SKM-1 treated with dmso at 0.1 percent for 144 hours (cell line): ENCODE data around the gene PAX6.
A peak's percentile ranks its signal among the peaks of the same experiment; 100 is the strongest.

Source experiments
- DNase-seq: peaks from one replicate; lab custom pipeline; 2025; ENCODE audit not compliant: unreplicated experiment; lab: John Stamatoyannopoulos, UW

Gene PAX6

DNA sequence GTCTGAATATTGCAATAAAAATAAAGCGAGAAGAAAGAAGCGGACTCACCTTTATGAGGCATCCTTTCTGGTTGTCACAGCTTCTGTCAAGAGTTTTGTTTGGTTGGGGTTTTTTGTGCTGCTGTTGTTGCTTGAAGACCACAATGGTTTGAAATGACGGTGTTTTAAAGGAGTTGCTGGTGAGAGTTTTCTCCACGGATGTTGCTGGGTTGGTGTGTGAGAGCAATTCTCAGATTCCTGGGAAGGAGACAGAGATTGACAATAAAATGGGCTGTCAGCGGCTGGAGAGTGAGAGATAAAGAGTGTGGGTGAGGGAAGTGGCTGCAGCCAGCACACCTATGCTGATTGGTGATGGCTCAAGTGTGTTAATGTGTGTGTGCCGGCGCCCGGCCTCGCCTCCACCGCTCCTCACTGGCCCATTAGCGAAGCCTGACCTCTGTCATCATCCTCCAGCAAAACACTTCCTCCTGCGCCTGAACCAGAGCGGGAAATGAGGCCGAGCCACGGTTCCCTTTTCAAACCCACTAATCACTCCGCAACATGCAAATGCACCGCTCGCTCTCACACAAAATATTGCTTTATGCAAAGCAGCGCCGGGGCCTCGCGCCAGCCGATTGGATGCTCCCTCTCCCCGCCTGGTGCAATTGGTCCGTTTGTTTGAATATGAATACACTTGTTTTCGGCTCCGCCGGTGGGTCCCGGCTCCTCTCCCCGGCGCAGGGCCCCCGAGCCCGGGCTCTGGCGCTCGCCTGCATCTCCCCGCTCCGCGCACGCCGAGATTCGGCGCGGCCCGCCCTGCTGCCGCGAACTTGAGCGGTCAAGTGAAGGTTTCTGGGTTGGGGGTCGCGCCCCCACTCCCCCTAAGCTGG is at the start of gene PAX6:
PAX6 (minus strand) TSS at position 544 of the 869 bp plus-strand sequence. CDS start 4,911 bp downstream, outside the sequence.
- peak; percentile 96 for DNase-seq

DNA sequence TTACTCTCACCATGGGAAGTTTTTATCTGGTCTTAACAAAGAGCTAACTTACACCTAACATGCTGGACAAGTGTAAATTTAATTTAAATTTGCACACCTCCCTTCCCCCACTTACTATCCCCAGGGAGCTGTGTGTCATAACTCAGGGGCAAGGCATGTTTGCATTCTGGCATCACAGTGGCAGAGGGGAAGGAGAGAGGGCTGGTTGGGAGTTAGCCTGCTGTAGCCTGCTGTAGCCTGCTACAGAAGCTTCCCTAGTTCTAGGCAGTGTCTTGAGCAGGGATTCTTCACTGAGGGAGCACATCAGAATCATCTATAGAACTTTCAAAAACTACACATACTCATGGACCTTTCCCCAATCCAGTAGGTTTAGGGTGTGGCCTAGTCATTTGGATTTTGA is 49.3 kb upstream of the PAX6 start:
- DNase-seq = no peak

DNA sequence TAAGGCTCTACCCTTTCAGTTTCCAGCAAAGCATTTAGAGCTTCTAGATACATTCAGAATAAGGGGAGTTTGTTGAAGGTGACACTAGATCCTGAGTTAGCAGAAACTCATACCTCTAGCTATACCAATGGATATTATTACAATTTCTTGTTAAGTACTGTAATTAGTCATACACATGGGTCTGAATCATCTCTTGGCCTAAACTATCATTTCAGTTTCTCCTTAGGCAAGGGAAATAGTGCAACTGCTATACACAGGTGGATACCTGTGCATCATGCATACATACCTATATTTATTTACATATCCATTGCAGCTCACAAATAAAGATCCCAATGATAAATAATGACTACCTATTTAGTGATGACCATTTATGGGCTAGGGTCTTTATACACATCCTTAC is 45.1 kb upstream of the PAX6 start:
- DNase-seq = no peak

DNA sequence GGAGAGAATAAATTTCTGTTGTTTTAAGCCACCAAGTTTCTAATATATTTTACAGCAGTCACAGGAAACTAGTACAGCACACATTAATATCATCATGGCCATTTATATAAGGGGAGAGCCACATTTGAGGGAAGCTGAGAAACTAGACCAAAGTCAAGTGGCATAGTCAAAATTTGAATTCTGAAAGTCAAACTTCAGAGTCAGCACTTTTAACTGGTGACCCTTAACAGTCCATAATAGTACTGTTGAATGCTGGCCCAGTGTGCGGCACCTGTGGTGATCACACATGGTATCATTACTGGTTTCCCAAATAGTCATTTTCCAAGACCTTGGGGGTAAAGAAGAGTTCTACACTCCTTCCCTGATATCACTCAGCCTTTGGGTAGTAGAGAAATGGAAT is 44.3 kb upstream of the PAX6 start:
- DNase-seq = no peak

DNA sequence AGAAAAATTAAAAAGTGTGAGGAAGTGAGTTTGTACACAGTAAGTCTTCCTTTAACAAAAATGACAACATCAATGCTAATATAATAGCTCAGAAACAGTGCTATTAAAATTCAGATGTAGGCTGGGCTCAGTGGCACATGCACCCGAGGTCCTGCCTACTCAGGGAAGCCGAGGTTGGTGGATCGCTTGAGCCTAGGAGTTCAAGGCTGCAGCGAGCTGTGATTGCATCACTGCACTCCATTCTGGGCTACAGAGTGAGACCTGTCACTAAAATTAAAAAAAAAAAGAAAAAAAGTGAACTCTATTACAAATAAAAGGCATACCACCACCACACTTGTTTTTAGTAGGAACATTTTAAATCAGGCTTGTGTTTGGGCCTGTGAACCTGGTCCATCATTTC is 39.2 kb upstream of the PAX6 start:
- no peak for DNase-seq

DNA sequence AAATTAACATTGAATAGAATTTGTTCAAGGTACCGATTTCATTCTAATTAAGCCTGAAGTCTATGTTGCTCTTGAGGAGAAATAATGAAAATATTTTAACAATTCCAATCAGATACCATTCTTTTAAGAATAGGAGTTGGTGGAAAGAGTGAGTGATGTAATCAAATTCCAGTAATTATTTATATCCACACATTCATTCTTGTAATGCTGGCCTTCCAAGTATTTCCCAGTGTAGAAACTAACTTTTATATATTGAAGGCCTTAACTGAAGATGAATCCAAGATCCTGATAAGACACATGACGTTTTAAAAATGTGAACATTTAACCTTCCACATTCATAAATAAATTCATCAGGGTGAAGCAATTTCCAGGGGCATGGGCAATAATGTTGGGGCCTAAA is 36.6 kb upstream of the PAX6 start:
- no peak for DNase-seq

DNA sequence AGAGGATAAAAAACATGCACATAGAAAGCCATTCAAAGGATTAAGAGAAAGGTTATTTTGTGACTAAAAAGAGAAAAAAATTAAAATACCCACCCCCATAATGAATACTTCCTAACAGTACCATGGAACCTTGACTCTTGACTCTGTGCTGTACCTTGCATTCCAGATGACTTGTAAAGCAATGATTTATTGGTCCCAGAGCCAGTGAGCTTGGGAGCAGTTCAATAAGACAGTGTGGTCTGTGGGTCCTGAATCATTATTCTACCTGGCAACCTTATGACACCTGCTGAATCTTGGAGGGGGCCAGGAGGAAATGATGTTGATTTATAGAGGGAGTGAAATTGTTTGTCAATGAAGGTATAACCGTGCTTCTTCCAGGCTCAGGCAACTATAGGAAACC is 34.2 kb upstream of the PAX6 start:
- DNase-seq = no peak

DNA sequence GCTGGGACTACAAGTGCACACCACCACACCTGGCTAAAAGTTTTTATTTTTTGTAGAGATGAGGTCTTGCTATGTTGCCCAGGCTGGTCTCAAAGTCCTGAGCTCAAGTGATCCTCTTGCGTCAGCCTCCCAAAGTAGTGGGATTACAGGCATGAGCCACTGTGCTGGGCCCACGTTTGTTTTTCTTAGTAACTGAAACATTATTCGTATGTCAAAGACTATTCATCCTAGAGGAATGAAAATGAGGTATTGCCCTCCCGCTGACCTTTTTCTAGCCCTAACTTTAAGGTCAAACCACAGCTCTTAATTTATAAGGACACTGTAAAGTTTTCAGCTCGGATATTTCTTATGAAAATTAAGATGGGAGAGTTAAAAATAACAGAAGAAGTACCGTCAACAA is 33.2 kb upstream of the PAX6 start:
- DNase-seq = no peak

DNA sequence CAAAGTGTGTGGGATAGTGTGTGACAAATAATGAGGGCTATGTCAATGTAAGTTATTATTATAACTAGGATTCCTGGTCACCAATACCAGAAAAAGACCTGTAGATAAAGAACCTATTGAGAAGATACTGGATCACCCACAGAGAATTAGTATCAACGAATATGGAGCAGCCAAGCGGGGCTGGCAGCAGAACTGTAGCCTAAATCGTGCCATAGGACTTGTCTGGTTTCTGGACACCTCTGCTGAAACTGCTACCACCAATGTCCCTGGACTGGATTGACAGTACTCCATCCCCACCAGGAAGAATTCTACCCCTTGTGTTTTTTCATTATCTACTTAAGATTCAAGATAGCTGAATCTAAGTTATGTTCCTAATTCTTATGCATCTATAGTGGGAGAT is 30.3 kb upstream of the PAX6 start:
- DNase-seq = no peak

DNA sequence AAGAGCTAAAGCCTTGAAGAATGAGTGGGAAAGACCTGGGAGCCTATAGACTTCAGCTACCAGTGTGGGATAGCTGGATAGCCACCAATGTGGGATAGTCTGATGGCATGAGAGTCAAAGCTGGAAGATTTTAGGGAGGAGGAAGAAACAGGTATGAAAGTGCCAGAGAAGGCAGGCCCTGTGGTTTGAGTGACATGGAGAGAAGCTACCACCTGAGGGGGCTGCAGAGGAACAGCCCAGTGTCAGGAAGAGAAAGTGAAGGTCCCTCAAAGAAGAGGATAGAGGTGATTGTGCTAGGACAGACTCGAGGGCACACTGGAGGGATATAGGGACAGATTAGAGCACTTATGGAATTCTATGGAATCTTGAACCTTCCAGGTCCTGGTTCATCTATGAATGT is 23.1 kb upstream of the PAX6 start:
- no peak for DNase-seq

DNA sequence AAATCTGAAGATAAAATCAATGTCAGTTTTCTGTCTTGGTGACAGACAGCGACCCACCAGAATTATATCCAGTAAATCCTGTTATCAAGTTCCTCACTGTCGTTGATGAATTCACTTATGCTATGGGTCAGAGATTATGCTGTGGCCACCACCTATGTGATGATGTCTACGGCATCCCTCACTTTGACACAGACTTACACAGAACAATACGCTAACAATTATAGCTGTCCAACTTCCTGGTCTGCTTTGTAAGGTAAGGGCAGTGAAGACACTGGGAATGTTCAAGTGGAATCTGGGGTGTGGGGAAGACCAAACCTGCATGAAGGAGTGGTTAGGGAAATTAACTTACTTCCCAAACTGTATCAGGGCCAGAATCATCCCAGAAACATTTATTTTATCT is 19.3 kb upstream of the PAX6 start:
- DNase-seq = no peak

DNA sequence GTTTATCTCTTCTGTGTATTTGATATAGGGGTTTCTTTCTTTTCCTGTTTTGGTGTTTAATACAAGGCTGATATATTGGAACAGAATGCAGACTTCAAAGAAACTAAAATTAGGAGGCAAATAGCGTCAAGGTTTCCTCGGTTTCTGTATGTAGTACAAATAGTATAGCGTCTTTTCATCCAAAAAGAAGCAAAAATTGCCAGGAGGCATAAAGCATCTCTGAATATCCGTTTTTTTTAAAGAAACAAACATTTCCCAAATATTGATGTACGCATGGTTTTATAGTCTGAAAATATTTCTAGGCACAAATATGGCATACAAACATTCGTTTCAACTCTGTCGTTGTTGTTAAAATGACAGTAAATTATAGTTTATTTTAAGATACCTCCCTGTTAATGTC is 17.1 kb upstream of the PAX6 start:
- no peak for DNase-seq

DNA sequence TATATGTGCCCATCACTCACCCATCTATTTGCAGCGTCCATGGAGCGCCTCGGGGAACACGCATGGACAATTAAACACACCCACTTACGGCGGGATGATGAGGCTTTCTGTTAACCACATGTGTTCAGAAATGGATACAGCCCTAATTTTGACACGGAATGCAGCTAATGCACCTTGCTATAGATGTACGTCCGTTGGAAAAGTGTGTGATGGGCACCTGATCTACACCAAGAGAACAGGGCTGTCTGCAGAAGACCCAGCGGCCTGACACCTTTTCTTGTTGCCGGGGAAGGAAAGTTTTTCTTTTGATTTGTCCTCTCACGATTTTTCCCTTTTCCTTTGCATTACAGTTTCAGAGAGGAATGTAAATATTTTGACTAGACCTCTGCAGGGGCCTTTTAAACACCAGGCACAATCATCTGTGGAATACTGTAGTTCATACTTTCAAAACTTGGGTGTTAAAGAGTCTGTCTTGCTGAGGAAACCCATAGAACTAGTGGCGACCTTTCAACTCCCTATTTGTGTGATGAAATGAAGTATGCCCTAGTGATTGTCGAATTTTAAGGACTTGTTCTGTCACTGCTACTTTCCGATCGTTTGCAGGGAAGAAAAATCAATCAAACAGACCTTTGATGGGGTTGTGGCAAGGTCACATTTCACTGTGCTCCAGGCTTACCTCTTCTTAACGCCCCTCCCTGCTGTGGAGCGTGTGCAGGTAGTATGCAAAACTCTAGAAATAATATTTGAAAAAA is 16.5 kb upstream of the PAX6 start:
- no peak for DNase-seq

DNA sequence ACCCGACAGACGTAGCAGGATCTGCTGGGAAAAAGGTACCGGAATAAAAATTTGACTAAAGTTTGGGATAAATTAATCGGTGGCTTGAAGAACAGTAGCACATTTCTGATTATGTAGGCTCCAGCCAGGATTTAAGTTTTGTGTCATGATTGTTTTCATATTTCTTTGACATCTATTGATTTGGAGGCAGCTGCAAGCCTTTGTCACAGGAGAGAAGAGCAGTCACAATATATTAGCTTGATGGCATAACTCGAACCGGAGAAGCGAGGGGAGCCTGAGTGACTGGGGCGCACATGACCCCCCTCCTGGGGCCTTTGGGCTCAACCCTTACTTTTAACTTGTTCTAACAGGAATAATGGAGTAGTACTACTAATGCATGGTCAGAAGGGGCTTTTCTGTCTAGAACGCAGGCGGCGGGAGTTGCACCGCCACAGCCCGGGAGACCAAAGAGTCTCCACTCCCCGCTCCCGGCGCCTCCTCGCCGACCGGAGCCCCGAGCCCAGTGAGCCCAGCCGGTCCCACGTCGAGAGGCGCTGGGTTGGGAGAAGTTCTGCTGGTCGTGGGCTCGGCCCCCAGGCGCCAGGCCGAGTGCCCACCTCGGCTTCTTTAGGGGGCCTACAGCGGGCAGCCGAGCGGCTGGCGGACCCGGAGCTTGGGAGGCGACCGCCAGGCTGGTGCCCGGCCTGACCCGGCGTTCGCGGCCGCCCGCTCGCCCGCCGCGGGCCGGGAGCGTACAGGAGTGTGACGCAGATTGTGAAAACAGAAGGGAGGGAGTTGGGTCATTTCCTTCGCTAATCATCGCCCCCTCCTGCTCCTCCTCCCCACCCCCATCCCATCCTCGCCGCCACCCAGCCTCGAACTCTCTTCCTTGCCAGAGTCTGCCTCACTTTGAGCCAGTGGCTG is 15.7 kb upstream of the PAX6 start:
- no peak for DNase-seq

DNA sequence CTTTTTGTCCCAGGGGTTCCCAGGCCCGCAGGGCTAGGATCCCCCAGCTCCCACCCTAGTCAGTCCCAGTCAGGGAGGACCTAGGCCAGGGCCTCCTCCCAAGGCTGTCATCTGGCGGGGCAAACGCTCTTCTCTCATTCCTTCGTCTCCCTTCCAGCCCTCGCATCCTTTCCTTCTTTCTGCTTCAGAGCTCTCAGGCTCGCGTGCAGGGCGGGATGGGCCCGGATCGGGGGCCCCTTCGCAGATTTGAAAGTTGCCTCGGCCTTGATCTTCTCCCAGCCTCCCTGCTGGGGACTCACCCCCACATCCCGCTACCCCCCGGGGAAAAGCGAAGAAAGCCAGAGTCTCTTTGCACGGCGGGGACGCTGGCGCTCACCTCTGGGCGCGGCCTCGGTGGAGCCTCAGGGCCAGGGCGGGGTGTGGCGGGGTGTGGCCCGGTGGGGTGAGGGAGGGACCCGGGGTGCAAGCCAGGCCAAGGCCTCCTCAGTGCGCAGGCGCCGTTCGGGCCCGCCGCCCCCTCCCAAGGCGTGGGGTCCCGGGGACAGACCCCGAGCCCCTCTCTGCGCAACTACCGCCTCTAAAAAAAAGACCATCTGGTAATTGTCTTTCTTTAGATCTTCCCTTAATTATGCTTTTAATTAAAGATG is 14.8 kb upstream of the PAX6 start:
- no peak for DNase-seq

DNA sequence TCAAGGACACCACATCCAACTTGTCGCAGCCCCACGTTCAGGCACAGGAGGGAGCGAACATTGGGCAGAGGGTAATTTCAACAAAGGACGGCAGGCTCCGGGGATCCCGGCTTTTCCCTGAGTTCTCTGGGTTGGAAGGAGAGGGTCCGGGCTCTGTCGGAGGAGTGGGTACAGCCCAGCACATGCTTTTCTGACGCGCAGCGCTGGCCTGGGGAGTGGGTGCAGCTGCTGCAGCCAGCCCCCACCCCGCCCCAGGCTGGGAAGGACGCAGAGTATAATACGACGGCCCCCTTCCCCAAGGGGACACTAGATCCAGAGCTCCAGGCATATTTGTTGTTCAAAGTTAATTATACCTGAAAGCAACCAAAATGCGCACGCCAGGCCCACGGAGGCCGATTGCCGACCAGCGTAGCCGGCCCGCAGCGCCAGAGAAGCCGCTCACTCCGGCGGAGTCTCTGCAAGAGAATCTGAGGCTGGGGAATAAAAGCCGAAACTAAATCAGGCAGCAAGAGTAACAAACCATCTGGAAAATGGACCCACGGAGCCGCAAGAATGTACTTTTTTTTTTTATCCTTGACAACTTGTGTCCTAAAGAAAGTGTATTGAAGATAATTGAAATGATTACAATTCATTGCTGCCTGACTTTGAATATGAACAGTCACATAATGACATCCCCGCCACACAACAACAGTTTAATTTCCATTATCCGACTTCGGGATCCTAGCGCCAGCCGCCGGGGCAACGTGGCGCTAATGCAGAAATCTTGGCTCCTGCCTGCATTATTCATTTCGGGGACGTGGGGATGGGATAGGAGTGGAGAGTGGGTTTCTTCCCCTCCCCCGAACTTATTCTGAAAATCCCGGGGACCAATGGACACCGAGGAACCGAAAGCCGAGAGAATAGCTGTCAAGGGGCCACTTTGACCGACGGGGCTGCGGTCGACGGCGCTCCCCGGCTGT is 14.0 kb upstream of the PAX6 start:
- DNase-seq = no peak

DNA sequence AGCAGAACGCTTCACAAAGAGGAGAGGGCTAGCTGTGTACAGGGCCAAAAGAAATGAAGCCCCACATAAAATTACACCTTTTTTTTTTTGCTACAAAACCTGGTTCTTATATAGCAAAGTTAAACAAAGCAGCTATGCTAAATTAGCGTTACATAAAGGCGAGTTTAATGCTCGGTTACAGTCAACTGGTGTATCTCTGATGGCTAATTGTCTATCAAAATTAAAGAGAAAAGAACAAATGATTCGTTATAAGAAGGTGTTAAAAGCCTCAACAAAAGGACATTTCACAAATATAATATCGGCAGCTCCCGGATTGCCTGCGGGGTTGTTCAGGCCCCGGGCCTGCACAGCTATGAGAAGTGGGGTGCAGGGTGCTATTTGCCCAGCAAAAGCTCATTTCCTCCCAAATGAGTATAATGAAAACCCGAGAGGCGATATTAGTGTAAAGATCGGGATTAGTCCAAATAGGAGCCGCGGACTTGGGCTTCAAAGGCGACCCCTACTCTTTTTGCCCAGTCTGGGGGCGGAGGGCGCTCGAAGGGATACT is 13.3 kb upstream of the PAX6 start:
- DNase-seq = no peak

DNA sequence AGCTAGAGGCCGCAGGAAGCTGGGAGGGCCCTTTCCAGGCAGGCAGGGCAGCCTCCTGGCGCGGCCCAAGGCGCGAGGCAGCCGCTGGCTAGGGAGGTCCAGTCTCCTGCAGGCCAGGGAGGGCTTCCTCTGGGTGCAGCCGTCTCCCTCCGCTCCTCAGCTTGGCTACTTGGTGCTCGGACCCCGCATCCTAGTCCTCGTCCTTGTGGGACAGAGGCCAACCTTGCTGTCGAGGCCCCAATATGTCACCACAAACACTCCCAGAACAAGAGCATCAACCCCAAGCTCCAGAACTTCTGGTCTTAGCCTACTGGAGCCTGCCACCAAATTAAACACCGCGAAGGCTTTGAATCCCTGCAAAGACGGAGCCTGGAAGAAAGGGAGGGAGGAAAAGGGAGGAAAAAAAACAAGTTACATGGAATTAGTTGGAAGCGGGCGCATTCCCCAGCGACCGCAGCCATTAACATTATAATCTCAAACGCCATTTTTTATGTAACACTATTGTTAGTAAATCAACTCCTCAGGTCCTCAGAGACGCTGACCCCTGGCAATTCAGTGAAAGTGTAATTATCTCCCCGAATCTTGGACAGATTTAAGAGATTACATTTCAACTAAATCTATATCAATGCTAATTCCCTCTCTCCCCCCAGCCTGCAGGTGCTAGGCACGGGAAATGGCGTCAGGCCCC is 12.7 kb upstream of the PAX6 start:
- no peak for DNase-seq
